GM15510 (cell line): ENCODE measurements around the gene UGT2A3.

Source experiments
- POLR2A ChIP-seq: IDR thresholded peaks from 3 replicates; pipeline ENCODE4 v1.6.1; 2011; ENCODE audit warnings: borderline replicate concordance; ENCODE audit not compliant: insufficient read length; ENCODE audit errors: extremely low read depth

Gene UGT2A3

DNA sequence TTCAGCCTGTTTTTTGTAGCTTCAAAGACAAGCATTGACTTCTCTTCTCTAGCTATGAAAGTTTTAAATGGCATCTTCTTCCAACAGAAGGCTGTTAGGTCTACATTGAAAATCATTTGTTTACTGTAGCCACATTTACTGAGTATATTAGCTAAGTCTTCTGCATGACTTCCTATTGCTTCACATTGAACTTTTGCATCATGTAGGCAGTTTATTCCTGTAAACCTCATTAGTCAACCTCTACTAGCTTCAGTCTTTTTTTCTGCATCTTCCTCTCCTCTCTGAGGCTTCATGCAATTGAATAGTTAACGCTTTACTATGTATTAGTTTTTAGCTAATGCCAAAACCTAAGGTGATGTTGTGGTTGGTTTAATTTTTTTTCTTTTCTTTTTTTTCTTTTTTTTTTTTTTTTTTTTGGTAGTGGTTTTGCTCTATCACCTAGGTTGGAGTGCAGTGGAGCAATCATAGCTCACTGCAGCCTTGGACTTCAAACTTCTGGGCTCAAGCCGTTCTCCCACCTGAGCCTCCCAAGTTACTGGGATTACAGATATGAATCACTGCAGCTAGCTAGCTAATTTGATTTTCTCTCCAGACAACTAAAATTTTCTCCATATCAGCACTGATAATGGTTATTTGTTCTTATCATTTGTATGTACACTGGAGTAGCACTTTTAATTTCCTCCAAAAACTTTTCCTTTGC, 3.4 kb downstream of the UGT2A3 start:
- TF ChIP-seq POLR2A: no peak

DNA sequence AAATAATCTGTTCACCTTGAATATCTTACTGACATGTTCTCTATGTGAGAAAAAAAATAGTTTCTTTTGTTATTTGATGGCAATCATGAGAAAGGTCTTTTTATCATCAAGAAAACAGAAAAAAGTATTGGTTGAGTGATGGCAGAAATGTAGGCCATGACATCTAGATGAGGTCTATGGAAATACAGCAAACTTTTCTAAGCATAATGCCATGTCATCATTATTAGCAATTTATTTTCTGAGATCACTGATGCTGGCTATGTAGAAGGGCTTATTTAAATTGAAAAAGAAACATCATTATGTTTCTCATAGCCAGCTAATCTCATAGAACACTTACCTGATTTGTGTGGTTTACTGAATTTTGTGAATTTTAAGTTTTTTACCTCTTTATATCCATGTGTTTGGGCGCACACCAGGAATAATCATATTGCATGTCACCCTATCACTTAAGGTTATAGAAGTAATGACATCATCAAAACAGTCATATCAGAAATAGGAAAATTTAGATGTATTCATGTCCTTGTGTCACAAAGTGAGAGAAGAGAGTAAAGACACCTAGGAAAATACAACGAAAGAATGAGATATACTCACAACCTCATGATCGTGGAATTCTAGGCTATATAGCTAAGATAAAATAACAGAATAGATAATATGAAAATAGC, 22.4 kb downstream of the UGT2A3 start:
- TF ChIP-seq POLR2A: no peak

DNA sequence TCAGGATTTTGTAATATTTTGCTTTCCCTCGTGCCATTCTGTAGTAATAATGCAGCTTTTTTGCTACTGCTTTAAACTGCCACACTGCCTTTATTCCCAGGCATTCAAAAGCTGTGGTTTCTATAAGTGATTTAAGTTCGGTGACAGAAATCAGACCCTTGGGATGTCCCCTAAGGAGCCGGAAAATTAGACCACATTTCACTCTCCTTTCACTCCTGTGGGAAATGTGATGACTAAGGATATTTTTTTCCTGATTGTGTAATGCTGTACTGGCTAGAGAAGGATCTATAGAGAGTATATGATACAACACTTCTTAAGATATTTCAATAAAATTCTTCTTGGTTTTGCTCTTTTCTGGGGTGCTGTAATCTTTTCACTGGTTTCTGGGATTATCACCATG, 24.4 kb downstream of the UGT2A3 start:
- TF ChIP-seq POLR2A: no peak

DNA sequence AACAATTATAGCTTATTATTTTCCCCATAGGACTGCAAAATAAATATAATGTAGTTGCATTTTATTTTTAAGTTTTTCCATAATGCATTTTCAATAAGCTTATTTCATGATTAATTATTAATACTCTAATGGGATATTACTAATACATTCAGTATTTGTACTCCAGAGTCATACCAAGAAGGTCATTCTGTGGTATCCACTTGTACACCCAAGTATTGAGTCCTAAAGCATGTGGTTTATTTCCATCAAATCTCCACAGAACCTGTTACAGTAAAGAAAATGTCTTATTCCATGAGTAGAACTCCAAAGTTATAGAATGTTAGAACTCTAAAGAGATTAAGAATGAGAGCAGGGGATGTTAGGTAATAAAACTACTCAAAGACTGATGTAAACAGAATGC, 30.6 kb downstream of the UGT2A3 start:
- no peak for TF ChIP-seq POLR2A

DNA sequence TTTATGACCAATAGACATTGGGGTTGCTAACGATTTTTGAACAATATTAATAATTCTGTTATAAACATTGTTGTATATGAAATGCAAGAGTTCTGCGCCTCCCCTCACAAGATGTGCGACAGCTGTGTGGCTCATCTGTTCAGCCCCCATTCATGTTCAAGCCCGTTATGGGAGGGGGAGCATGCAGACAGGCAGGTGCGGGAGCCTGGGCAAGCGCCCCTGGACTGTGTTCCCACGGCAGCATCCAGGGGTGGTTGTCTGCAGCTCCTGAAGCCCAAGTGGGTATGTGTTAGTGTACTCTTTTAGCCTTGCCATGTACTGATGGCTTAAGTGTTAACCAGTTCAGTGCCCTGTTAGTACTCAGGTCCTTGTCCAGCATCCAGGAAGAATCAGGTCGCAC, 34.6 kb downstream of the UGT2A3 start:
- no peak for TF ChIP-seq POLR2A

DNA sequence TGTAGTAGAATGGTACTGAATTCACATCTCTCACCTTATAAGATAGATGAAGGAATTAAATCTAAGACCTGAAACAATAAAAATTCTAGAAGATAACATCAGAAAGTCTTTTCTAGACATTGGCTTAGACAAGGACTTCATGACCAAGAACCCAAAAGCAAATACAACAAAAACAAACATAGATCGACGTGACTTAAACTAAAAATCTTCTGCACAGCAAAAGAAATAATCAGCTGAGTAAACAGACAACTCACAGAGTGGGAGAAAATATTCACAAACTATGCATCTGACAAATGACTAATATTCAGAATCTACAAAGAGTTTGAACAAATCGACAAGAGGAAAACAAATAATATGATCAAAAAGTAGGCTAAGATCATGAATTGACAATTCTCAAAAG, 38.8 kb downstream of the UGT2A3 start:
- no peak for TF ChIP-seq POLR2A

DNA sequence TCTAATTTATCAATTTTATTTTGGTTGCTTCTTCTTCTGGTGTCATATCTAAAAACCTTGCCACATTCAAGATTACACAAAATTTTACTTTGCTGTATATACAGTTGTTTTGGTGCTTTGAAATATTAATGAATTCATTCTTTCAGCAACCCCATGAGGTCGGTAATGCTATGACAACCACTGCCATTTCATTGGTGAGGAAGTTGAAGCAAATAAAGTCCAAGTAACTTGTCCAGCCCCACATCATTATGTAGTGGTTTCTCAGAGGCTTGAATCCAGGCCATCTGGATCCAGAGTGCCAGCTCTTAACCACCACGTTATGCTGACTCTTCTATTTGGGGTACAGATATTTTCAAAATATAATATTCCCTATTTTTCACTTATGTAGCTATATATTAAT, 42.2 kb downstream of the UGT2A3 start:
- no peak for TF ChIP-seq POLR2A

DNA sequence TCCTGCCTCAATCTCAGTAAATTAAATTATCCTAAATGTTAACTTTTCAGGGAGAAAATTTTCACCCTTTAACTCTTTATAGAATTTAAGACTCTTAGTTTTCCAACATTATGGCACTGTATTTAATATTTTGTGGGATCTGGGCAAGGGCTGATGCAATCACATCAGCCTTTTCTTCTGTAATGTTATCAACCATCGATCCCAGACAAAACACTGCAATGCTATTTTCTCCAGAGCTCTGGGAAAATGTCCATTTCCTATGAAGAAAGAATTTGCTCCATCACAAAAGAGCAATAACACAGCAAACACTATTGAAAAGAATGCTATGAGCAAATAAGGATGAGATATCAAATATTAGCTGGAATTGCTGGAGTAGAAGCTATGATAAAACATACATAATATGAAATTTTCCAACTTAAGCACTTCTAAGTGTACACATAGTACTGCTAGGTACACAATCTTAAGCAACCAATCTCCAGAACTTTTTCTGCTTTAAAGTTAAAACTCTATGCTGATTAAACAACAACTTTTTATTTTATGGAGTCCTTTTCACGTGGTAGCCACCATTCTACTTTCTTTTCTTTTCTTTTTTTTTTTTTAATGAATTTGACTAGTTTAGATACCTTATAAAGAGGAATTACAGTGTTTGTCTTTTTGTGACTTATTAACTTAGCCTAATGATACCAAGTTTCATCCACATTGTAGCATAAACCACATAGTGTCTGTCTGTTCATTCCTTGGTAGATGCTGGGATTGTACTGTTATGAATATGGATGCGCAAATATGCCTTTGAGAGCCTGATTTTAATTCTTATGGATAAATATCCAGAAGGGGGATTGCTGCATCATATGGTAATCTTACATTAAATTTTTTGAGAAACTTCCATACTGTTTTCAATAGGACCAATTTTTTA, 43.6 kb downstream of the UGT2A3 start:
- no peak for TF ChIP-seq POLR2A

DNA sequence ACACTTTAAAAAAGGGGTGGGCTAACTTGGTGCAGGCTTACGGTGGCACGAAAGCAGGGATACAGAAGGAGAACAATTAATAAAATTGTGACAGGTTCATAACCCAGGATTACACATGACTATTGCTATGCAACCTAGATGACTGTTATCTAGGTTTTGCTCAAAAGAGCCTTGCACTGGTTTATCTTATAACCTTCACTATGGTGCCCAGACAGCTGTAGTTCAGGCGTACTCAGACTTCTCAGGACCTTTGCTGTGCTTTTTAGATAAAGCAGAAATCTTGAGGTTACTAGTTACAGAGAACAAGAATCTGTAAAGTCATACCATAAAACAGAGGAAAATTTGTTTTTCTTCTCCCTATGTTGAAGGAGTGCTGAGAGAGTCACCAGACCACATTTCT, 44.4 kb downstream of the UGT2A3 start:
- TF ChIP-seq POLR2A: no peak

DNA sequence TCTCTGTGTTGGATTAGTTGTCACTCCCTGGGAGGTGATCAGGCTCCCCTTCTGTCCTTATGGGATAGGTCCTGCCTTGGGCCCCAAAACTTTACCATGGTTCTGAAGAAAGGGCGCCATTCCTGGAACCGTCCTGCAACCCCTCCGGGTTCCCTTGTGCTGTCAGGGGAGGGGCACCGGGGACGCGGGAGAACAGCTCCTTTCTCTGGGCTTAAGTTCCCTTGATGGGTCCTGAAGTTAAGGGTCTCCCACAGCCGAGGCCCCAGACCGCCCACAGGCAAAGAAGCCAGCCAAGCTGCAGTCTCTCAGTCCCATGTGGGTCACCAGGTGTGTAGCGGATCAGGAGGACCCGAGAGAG, 44.8 kb downstream of the UGT2A3 start:
- no peak for TF ChIP-seq POLR2A

DNA sequence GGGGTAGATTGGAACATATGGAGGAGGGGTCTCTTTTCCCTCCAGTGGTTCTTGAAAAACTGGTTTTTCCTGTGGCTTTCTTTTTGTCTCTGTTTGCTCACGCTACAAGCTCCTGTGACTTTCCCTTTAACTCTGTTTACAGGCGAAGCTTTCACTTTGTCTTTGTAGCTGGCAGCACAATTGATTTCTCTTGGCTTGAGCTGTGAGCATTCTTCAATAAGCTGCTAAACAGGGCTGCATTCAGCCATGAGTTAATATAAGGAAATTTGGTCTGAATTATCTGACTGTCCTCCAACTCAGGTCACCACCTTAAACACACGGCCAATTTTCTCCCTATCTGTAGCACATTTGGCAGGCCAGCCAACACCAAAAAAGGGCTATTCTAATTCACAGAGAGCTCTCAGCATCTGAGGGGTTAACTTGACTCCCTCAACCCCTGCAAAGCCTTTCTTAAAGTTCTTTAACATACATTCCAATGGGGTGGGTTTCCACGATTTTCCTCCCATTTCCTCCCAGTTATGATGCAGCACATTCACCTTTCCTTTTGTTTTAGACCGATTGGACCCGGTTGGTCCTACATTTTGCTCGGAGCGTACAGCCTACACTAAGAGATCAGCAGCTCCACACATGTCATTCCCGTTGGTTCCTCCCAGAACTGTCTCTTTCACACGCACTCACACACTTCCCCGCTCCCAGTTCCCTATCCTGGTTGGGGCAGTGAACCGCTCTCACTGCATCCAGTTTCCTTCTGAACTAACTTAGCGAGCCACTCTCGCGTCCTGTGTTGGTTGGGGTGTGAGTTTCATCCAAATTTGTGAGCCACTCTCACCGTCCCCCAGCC, 45.4 kb downstream of the UGT2A3 start:
- TF ChIP-seq POLR2A: no peak

DNA sequence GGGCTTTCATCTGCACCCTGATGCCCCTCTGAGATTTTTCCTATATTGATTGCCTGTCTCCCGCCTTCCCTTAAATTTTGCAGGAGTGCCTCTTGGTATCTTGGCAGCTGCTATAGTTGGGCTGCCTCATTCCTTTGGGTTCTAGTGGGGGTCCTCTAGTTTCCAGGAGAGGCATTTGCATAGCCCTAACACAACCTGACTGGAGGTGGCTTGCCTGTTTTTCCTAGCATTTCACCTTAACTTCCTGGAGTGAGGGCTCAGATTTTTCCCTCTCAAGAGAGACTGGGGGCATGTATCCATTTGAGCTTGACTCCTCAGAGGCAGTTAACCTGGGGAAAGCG, 46.0 kb downstream of the UGT2A3 start:
- TF ChIP-seq POLR2A: no peak

DNA sequence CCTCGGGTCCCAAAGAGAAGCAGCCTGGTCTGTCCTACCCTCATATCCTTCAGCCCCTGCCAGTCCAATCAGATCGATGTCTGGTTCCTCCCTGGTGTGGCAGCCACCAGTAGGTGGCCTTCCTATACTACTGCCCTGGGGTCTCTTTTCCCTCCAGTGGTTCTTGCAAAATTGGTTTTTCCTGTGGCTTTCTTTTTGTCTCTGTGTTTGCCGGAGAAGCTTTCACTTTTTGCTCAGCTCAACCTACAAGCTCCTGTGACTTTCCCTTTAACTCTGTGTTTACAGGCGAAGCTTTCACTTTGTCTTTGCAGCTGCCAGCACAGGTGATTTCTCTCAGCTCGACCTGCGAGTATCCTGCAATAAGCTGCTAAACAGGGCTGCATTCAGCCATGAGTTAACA, 46.8 kb downstream of the UGT2A3 start:
- TF ChIP-seq POLR2A: no peak

DNA sequence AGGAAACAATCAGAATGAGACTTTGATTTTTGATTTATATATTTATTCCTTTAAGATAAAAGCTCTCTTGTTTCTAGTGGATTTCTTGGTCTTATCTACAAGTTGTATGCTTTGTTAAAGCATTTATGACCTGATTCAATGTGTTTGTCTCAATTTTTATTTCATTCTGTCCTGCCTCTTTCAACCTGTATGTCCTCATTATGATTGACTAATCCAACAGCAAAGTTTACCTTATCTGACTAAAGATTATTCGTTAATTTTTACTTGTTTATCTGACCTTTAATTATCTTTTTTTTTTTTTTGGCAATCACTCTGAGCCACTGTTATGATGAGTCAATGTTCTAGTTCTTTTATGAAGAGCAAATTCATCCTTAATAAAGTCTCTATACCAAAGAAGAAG, 54.9 kb downstream of the UGT2A3 start:
- TF ChIP-seq POLR2A: no peak
